BLaER1 treated with 17β-estradiol and CSF1 and Interleukin-3, amounts not matched to agents 10 nM and 100 nM (cell line): ENCODE results near the gene UBE2H.
A peak's percentile ranks its signal among the peaks of the same experiment; 100 is the strongest.
"Not testable (repeated sequence)": the region's sequence is repeated elsewhere in the genome, so short reads cannot be mapped to it uniquely, and the experiment has no call there.

ENCODE experiments used
- H3K27ac ChIP-seq, 11 experiments: shearing (Covaris generic); formaldehyde crosslinking; 2 replicates each; pipeline ENCODE4 v1.8.1; 2022
- H3K27me3 ChIP-seq, 11 experiments: shearing (Covaris generic); formaldehyde crosslinking; 2 replicates each; pipeline ENCODE4 v1.8.1; 2022
- H3K36me3 ChIP-seq, 11 experiments: shearing (Covaris generic); formaldehyde crosslinking; 2 replicates each; pipeline ENCODE4 v1.8.1; 2022
- H3K4me1 ChIP-seq, 10 experiments: shearing (Covaris generic); formaldehyde crosslinking; 2 replicates each; pipeline ENCODE4 v1.8.1; 2022
- H3K4me2 ChIP-seq, 11 experiments: shearing (Covaris generic); formaldehyde crosslinking; 2 replicates each; pipeline ENCODE4 v1.8.1; 2022
- H3K4me3 ChIP-seq, 10 experiments: shearing (Covaris generic); formaldehyde crosslinking; 2 replicates each; pipeline ENCODE4 v1.8.1; 2022
- H3K9ac ChIP-seq, 11 experiments: shearing (Covaris generic); formaldehyde crosslinking; 2 replicates each; pipeline ENCODE4 v1.8.1; 2022
- H3K9me3 ChIP-seq, 11 experiments: shearing (Covaris generic); formaldehyde crosslinking; replicated peaks in 1 of 11; 2 replicates each; pipeline ENCODE4 v1.8.1; 2022
- H4K20me1 ChIP-seq, 11 experiments: shearing (Covaris generic); formaldehyde crosslinking; 2 replicates each; pipeline ENCODE4 v1.8.1; 2022
- Cebpa-rat ChIP-seq, 11 experiments: shearing (Covaris generic); IDR thresholded peaks; 2 replicates each; pipeline ENCODE4 v1.8.1; 2022

The UBE2H gene

DNA sequence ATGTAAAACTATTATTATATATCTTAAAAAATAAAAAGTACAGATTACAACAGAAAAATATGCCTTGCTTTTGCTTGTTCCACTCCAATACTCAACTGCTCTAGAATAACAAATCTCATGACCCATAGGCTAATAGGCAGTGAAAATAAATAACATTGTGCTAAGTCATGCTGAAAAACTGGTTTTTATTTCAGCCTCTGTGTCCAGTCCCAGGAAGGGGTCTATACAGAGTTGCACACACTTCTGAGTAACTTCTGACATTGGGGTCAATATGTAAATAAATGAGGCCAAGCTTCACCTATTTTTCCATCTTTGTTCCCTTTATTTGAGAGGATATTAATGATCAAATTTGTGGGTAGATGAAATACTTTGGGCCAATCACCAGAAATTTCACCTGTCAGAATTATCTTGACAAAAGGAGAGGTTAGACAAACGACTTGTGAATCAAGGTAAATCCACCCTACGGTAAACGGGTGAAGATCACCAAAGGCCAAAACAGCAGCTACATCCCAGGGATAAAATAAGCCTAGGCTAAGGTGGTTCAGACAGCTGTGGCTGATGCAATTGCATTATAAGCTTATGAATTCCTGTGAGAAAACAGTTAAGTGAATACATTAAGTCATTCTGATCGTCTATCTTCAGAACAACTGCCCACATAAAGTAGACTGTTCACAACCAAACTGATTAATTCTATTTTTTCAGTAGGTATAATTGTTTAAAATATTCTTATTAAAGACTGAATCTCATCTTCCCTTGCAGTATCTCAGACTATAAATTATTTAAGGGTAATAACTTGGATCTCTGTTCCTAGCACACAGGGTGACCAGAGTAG lies 87.5 kb downstream of the UBE2H start:
- H3K9ac ChIP-seq, result no peak overlapping the region
- H3K27ac ChIP-seq, result no peak overlapping the region
- H3K9me3 ChIP-seq, result no peaks in the 10 kb centered on the region
- H3K27me3 ChIP-seq, result no peaks in the 10 kb centered on the region
- no peak for TF ChIP-seq Cebpa-rat (IDR thresholded peaks at IDR 0.05)
- H3K4me1 ChIP-seq, result peaks cover 14 to 49% (median 30%) of the 10 kb centered on the region in 10 experiments
- peaks cover 0 to 29% (median 11%) of the 10 kb centered on the region in 11 experiments; a peak in 15 of 22 replicates for H3K36me3 ChIP-seq
- H3K4me2 ChIP-seq, result no peak overlapping the region; a peak in 1 of 22 replicates
- no peak overlapping the region for H3K4me3 ChIP-seq
- H4K20me1 ChIP-seq, result peaks cover 32 to 93% (median 60%) of the 10 kb centered on the region in 11 experiments; a peak in 18 of 22 replicates

DNA sequence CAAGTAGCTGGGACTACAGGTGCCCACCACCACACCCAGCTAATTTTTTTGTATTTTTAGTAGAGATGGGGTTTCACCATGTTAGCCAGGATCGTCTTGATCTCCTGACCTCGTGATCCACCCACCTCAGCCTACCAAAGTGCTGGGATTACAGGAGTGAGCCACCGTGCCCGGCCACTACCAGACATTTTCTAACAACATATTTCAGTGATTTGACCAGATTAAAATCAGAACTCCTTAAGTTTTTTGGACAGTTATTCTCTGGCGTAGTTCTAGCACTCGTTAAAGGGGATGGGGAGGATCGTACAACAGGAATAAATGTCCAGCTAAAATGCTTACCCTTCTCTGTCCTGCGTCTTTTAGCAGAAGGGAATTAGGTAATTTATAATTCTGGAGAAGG lies 88.1 kb downstream of the UBE2H start:
- H3K4me3 ChIP-seq, H3K4me2 ChIP-seq, H3K27me3 ChIP-seq, H3K9me3 ChIP-seq, H3K9ac ChIP-seq, H3K27ac ChIP-seq: not testable (repeated sequence)
- peaks cover 0 to 23% (median 9%) of the 10 kb centered on the region in 11 experiments; a peak in 11 of 22 replicates for H3K36me3 ChIP-seq
- H4K20me1 ChIP-seq, result peaks cover 25 to 93% (median 64%) of the 10 kb centered on the region in 11 experiments; a peak in 19 of 22 replicates
- H3K4me1 ChIP-seq, result peaks cover 20 to 55% (median 36%) of the 10 kb centered on the region in 10 experiments

DNA sequence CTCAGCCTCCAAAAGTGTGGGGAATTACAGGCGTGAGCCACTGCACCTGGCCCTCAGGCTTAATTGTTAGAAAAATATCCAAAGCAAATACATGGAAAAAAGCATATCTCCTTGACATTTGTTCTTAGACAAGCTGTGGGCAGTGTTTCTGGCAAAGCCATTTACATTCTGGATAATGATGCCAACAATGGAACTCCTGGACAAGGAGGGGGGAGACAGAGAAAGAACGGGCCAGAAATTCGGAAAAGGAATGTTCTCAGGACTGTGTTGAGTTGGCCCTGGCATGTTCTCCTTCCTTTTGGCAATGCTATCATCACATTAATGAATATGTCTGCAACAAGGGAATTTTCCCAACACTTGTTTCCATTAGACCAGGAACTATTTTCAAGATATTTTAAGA lies 88.7 kb downstream of the UBE2H start:
- peaks cover 26 to 61% (median 41%) of the 10 kb centered on the region in 10 experiments for H3K4me1 ChIP-seq
- no peaks in the 10 kb centered on the region for H3K27me3 ChIP-seq
- no peaks in the 10 kb centered on the region for H3K9me3 ChIP-seq
- TF ChIP-seq Cebpa-rat (IDR thresholded peaks at IDR 0.05), result no peak
- H4K20me1 ChIP-seq, result peaks cover 19 to 92% (median 67%) of the 10 kb centered on the region in 11 experiments; a peak in 20 of 22 replicates
- H3K36me3 ChIP-seq, result peaks cover 0 to 16% (median 7%) of the 10 kb centered on the region in 11 experiments; a peak in 7 of 22 replicates
- no peak overlapping the region for H3K9ac ChIP-seq
- no peak overlapping the region for H3K27ac ChIP-seq
- no peak overlapping the region for H3K4me3 ChIP-seq
- peak overlapping the region in 2 of 11 experiments; percentile 81 to 88; a peak in 1 of 22 replicates for H3K4me2 ChIP-seq

GRCh38 chr7:129862682-129863081 lies 90.1 kb downstream of the UBE2H start:
- no peaks in the 10 kb centered on the region for H3K9me3 ChIP-seq
- no peak overlapping the region for H3K9ac ChIP-seq
- H3K27ac ChIP-seq, result no peak overlapping the region
- H3K27me3 ChIP-seq, result no peaks in the 10 kb centered on the region
- peaks cover 17 to 94% (median 74%) of the 10 kb centered on the region in 11 experiments; a peak in 20 of 22 replicates for H4K20me1 ChIP-seq
- no peak overlapping the region for H3K4me3 ChIP-seq
- H3K4me2 ChIP-seq, result peak overlapping the region in 7 of 11 experiments; percentile 0 to 88 (median 81); a peak in 8 of 22 replicates
- H3K36me3 ChIP-seq, result peaks cover 0 to 15% (median 7%) of the 10 kb centered on the region in 11 experiments; a peak in 8 of 22 replicates
- H3K4me1 ChIP-seq, result peaks cover 33 to 75% (median 49%) of the 10 kb centered on the region in 10 experiments
- no peak for TF ChIP-seq Cebpa-rat (IDR thresholded peaks at IDR 0.05)

DNA sequence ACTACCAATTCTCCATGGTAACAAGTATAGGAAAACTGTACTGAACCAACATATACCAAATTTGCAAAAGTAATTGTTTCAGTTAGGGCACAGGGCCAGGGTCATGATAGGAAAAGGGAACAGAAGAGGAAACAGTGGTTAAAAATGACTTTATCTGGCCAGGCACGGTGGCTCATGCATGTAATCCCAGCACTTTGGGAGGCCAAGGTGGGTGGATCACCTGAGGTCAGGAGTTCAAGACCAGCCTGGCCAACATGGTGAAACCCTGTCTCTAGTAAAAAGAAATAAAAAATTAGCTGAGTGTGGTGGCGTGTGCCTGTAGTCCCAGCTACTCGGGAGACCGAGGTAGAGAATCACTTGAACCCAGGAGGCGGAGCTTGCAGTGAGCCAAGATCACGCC lies 92.0 kb downstream of the UBE2H start:
- Histone ChIP-seq H3K4me1 (peaks cover 33 to 87% (median 49%) of the 10 kb centered on the region in 10 experiments), H3K36me3 (peaks cover 6 to 32% (median 15%) of the 10 kb centered on the region in 11 experiments; a peak in 18 of 22 replicates), H4K20me1 (peaks cover 17 to 100% (median 86%) of the 10 kb centered on the region in 11 experiments; a peak in 20 of 22 replicates), H3K4me2 (peak overlapping the region; percentile 49 to 88 (median 77)), H3K27ac (peak overlapping the region in 4 of 11 experiments; percentile 16 to 85 (median 61); a peak in 6 of 22 replicates)
- not testable (repeated sequence) for H3K9ac ChIP-seq, H3K9me3 ChIP-seq, H3K4me3 ChIP-seq, H3K27me3 ChIP-seq

- no peak for TF ChIP-seq Cebpa-rat (IDR thresholded peaks at IDR 0.05)
- Histone ChIP-seq H3K4me3 (peak overlapping the region in 5 of 10 experiments; percentile 11 to 35 (median 15); a peak in 4 of 20 replicates), H3K4me1 (peaks cover 33 to 94% (median 51%) of the 10 kb centered on the region in 10 experiments), H3K27ac (peak overlapping the region in 8 of 11 experiments; percentile 32 to 85 (median 69); a peak in 13 of 22 replicates), H3K27me3 (no peaks in the 10 kb centered on the region), H3K9ac (peak overlapping the region in 5 of 11 experiments; percentile 33 to 64 (median 59); a peak in 9 of 22 replicates), H3K9me3 (no peaks in the 10 kb centered on the region), H4K20me1 (peaks cover 17 to 100% (median 78%) of the 10 kb centered on the region in 11 experiments; a peak in 20 of 22 replicates), H3K36me3 (peaks cover 11 to 27% (median 20%) of the 10 kb centered on the region in 11 experiments; a peak in 18 of 22 replicates), H3K4me2 (peak overlapping the region; percentile 58 to 88 (median 77); a peak in 21 of 22 replicates)
Observed at GRCh38 chr7:129859183-129859582, 93.6 kb downstream of the UBE2H start.

DNA sequence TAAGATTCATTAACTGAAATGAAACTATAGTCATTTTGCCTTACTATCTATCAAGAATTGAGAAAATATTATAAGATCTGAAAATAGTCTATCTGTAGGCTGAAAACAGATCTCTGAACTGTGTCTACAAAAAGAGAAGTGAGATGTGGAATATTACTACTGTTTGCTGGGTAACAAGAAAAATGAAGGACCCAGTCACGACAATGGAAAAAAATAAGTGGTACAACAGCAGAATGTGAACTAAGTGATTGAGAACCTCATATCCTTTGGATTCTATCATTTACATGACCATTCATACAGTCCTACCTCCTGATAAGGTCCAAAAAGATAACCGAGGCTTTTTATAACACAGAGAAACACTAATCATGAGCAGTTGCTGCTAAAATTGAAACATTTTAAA lies 94.3 kb downstream of the UBE2H start:
- no peaks in the 10 kb centered on the region for H3K27me3 ChIP-seq
- peak overlapping the region; percentile 58 to 88 (median 77); a peak in 20 of 22 replicates for H3K4me2 ChIP-seq
- H3K36me3 ChIP-seq, result peaks cover 11 to 27% (median 20%) of the 10 kb centered on the region in 11 experiments; a peak in 18 of 22 replicates
- H3K9ac ChIP-seq, result peak overlapping the region in 5 of 11 experiments; percentile 31 to 64 (median 59); a peak in 9 of 22 replicates
- TF ChIP-seq Cebpa-rat (IDR thresholded peaks at IDR 0.05), result no peak
- peak overlapping the region in 4 of 10 experiments; percentile 11 to 35 (median 16); a peak in 4 of 20 replicates for H3K4me3 ChIP-seq
- peaks cover 11 to 100% (median 75%) of the 10 kb centered on the region in 11 experiments; a peak in 20 of 22 replicates for H4K20me1 ChIP-seq
- H3K9me3 ChIP-seq, result no peaks in the 10 kb centered on the region
- H3K4me1 ChIP-seq, result peaks cover 37 to 94% (median 57%) of the 10 kb centered on the region in 10 experiments
- H3K27ac ChIP-seq, result peak overlapping the region in 8 of 11 experiments; percentile 32 to 85 (median 69); a peak in 13 of 22 replicates

GRCh38 chr7:129857313-129857712 lies 95.4 kb downstream of the UBE2H start:
- TF ChIP-seq Cebpa-rat (IDR thresholded peaks at IDR 0.05), result no peak
- no peak overlapping the region for H3K4me3 ChIP-seq

More at GRCh38 chr7:129857313-129857712, 95.4 kb downstream of the UBE2H start:
- H3K9ac ChIP-seq, result no peak overlapping the region
- H3K4me1 ChIP-seq, result peaks cover 37 to 90% (median 57%) of the 10 kb centered on the region in 10 experiments
- H3K27me3 ChIP-seq, result no peaks in the 10 kb centered on the region
- H3K27ac ChIP-seq, result peak overlapping the region in 1 of 11 experiments; percentile 80; a peak in 2 of 22 replicates
- H3K36me3 ChIP-seq, result peaks cover 16 to 37% (median 22%) of the 10 kb centered on the region in 11 experiments; a peak in 18 of 22 replicates
- H4K20me1 ChIP-seq, result peaks cover 0 to 100% (median 63%) of the 10 kb centered on the region in 11 experiments; a peak in 19 of 22 replicates
- peak overlapping the region in 5 of 11 experiments; percentile 30 to 88 (median 84); a peak in 8 of 22 replicates for H3K4me2 ChIP-seq
- H3K9me3 ChIP-seq, result no peaks in the 10 kb centered on the region
